Renal cortex interstitium (tissue), 11 donors: ENCODE results near the gene GRID1. TPM values are rescaled to one million over a fixed set of nuclear protein-coding genes. Genes with fewer than 3 reads are reported as not detected.

ENCODE experiments used
- DNase-seq, 11 donors: peaks; one replicate each; pipeline ENCODE4 v3.0.0-alpha.2; 2013; ENCODE audit warnings: low read depth in 9 of 11, low spot score in 4 of 11; ENCODE audit errors: extremely low read depth in 1 of 11
- polyA plus RNA-seq, 3 donors: library from polyadenylated mRNA; unstranded; fragments of 120-200 nt; gene quantifications; one replicate each; pipeline ENCODE4 v1.2.1, GENCODE V29; 2013; ENCODE audit not compliant: insufficient read length in 3 of 3

The GRID1 gene
- polyA plus RNA-seq, 3 donors, result 1.6 to 1.8 (median 1.6) TPM

GRCh38 chr10:86153751-86154150 lies 212.8 kb downstream of the GRID1 start:
- no peak for DNase-seq

DNA sequence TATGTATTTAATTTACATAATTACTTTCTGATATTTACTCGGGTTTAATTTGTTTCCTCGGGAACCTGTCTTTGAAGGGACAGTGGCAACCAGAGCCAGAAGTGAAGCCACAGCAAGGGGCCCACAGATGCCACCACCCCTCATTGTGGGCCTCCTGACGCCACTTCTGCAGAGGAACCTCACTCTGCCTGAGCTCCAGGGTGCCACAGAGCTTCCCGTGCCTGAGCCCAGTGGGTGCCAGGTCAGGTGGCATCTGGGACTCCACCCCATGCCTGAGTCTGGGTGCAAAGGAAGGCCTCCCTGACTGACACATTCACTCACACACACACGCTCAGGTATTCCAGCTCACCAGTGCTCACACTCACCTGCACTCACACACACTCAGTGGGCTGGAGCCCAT lies 213.7 kb downstream of the GRID1 start:
- no peak for DNase-seq

DNA sequence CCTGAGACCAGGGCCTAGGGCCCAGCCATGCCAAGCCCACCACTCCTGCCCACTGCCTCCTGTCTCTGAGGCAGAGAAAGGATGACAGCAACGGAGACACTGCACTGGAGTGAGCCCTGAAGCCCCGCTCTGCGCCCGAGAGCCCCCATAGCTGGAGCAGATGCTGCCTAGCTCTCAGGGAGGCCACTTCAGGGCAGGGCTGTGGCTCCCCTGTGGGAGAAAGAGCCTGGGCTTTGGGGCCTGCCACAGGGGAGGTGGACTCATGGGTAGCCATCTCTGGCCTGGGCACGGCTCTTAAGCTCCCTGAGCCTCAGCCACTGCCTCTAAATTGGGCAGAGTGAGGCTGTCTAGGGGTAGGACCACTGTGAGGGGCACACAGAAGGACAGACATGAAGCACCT lies 214.2 kb downstream of the GRID1 start:
- DNase-seq, result no peak

DNA sequence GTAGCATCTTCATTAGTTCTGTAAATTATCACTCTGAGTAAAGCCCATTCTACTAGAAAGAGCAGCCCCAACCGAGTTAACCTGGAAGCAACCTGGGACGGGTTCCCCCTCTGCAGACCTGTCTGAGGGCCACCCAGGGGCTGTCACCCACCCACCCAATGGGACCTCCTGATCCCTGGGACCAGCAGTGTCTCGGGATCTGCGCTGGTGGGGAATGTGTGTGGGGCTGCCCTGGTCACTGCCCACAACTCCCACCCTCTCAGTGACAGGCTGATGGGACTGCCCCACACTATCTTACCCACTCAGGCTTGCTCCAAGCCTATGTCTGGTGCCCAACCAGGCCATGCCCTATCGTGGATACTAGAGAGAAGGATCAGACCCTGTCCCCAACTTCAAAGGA lies 215.0 kb downstream of the GRID1 start:
- DNase-seq, result no peak

DNA sequence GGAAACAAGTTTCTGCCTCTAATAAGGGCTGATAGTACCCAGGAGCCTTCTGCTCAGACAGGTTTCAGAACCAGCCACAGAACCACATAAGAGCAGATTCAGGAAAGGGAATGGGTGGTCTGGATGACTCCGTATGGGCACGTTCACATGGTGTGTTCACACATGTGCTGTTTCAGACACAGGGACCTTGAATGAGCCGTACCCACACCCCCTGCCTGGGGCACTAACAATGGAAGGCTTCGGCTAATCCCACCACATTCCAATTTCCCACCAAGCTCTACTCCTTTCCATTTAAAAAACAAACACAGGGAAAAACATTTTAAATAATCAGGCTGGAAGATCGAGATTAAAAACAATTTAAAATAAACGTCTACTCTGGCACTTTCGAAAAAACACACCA lies 217.3 kb downstream of the GRID1 start:
- DNase-seq, result no peak

GRCh38 chr10:86148117-86148516 lies 218.5 kb downstream of the GRID1 start:
- DNase-seq, result no peak

- no peak for DNase-seq
These were observed 222.3 kb downstream of the GRID1 start for GRCh38 chr10:86144301-86144700.

GRCh38 chr10:86141896-86142295 lies 224.7 kb downstream of the GRID1 start:
- no peak for DNase-seq

- DNase-seq, result no peak
These were observed 227.4 kb downstream of the GRID1 start for GRCh38 chr10:86139066-86139657.

GRCh38 chr10:86138551-86139065 lies 228.0 kb downstream of the GRID1 start:
- DNase-seq, result no peak

DNA sequence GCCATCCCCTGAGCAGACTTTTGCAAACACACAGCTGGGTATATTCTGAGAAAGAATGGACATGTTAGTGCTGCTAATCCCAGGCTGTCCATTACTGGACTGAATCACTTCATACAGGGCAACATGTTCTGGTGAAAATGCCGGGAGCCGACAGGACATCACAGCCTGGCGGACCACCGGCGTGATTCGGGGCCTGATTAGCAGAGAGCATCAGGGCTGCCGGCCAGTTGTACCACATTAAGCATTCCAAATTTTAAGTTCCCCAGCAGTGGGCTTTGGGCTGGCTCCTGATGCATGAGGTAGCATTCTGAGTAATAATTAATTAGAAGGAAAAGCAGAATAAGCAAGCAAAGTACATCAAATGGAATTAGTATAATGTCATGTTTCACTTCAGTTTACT lies 229.0 kb downstream of the GRID1 start:
- no peak for DNase-seq

- DNase-seq, result no peak
These were observed 229.7 kb downstream of the GRID1 start for GRCh38 chr10:86136934-86137333.

- DNase-seq, result no peak
These were observed 231.4 kb downstream of the GRID1 start for GRCh38 chr10:86135191-86135590.

DNA sequence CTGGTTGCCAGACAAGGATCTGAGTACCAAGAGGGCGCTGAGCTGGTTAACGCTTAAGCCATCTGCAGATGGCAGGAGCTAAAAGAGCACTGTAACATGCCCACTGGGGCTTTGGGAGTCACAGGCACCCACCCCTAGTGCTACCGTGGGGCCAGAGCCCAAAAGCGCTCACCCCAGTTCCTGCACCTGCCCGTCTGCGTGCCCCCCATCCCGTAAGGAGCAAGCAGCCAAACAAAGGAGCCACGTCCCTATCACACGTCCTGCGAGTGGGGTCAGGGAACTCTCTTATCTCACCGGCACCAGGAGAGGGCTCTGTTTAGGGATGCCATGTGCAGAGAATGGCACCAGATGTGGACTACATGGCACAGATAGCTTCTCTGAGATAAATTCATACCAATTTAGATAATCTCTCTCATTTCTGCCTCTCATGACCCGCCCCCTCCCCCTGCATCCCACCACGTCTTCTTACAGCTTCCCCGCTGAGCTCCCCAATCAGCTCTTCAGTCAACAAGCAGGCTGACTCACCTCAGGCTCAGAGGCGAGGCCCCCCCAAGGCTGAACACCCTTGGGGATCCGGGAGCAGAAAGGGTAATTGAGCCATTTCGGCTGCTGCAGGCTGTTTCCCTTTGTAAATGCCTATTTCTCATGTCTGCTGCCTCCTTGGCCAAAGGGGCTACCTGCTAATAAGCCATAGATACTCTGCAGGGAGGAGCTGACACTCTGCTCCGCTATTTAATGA lies 235.7 kb downstream of the GRID1 start:
- DNase-seq, result no peak

DNA sequence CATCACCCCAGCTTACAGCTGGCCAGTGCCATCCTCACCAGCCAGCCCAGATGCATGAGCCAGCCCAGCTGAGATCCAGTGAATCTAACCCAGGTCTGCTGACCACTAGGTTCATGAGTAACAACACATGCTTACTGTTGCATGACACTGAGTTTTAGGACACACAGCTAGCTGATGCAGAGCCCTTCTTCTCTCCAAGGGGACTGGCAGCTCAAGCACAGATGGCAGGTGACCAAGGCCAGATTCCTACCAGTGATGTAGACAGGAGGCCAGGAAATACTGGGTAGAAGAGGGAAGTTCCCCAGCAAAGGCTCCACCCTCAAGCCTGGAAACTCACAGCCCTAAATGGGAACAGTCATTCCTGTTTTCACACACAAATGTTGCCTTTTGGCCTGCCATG lies 236.6 kb downstream of the GRID1 start:
- DNase-seq, result no peak

GRCh38 chr10:86128360-86128759 lies 238.2 kb downstream of the GRID1 start:
- no peak for DNase-seq

- no peak for DNase-seq
These were observed 239.2 kb downstream of the GRID1 start for GRCh38 chr10:86127274-86127819.

- DNase-seq, result no peak
These were observed 241.9 kb downstream of the GRID1 start for GRCh38 chr10:86124734-86125133.

DNA sequence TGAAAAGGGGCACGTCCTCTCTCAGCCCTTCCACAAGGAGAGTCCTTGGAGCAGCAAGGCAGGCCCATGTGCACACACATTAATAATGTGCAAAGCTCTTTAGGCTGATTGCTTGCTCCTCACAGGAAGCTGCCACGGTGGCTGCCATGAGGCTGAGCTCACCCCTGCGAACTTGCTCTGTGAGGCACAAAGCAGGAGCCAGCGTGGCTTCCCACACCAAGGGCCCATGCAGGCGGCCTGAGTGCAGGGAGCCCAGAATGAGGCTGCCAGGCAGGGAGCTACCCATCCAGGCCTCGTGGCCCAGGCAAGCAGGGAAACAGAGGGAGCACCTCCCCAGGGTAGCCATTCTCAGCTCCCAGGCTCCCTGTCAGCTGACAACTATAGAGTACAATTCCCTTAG lies 242.9 kb downstream of the GRID1 start:
- no peak for DNase-seq

- DNase-seq, result no peak
These were observed 243.3 kb downstream of the GRID1 start for GRCh38 chr10:86123304-86123703.

- DNase-seq, result no peak
These were observed 243.9 kb downstream of the GRID1 start for GRCh38 chr10:86122646-86123045.
